Epithelial cell of esophagus (primary cell): ENCODE data around the gene NUDCD2.

Source experiments
- DNase-seq: peaks from one replicate; pipeline ENCODE4 v3.0.0; 2010; ENCODE audit warnings: low read depth
- H3K4me3 ChIP-seq: 2 replicates; pipeline ENCODE4 v1.5.1; 2011; ENCODE audit warnings: mild to moderate bottlenecking, low read length, control low read depth
- CTCF ChIP-seq: IDR thresholded peaks from 2 replicates; pipeline ENCODE4 v1.5.1; 2011; ENCODE audit warnings: low read depth, mild to moderate bottlenecking, low read length, control low read depth, inconsistent platforms; ENCODE audit not compliant: insufficient read depth; ENCODE audit errors: missing control alignments

Gene NUDCD2

DNA sequence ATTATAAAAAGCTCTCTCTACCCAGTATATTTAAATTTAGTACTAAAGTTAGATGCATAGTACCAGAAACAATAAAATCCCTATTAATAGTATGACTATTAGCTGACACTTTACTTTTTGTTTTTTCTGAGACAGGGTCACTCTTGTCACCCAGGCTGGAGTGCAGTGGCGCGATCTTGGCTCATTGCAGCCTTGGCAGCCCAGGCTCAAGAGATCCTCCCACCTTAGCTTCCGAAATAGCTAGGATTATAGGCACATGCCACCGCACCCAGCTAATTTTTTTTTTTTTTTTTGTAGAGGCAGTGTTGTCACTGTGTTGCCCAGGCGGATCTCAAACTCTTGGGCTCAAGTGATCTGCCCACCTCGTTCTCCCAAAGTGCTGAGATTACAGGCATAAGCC is 14.6 kb downstream of the NUDCD2 start:
- no peak overlapping the region for H3K4me3 ChIP-seq
- no peak for DNase-seq
- no peak for TF ChIP-seq CTCF

GRCh38 chr5:163444526-163444925 is 15.4 kb downstream of the NUDCD2 start:
- TF ChIP-seq CTCF = no peak
- no peak for DNase-seq
- H3K4me3 ChIP-seq = no peak overlapping the region

- TF ChIP-seq CTCF = no peak
- DNase-seq = no peak
- no peak overlapping the region for H3K4me3 ChIP-seq
Observed at GRCh38 chr5:163440954-163441353, 18.9 kb downstream of the NUDCD2 start.

DNA sequence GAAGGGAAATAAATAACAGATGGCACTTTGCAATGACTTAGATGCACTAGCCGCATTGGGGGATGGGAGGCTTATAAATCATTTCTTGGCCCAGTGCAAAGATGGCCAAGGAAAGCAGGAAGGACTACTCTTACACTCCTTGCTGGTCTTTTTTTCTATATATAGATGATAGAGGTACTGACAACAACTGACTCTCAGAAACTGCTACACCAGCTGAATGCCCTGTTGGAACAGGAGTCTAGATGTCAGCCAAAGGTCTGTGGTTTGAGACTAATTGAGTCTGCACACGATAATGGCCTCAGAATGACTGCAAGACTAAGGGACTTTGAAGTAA is 20.8 kb downstream of the NUDCD2 start:
- no peak for TF ChIP-seq CTCF
- H3K4me3 ChIP-seq = peak overlapping the region; percentile 97
- DNase-seq = no peak

- H3K4me3 ChIP-seq = peak within 1 kb of the TSS; percentile 97
- peak; percentile 98 for DNase-seq
- TF ChIP-seq CTCF = no peak
Observed at GRCh38 chr5:163437309-163438182, 22.4 kb downstream of the NUDCD2 start, which contains the start of gene CCNG1. Gene CCNG1 (plus strand): TSS chr5:163437595. CDS start chr5:163439257, 1,662 bp downstream.

DNA sequence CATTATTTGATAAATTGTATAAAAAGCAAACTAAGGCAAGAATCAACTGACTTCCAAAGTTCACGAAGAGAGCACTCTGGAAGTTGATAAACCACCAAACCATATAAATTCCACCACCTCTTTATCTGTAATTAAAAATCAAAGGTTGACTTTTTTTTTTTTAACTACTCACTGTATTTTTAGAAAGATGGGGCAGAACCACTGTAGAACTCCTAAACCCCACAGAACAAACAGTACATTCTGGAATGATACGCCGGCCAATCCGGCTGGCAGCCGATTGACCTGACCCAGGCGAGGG is 22.9 kb downstream of the NUDCD2 start:
- no peak for DNase-seq
- H3K4me3 ChIP-seq = peak overlapping the region; percentile 97
- TF ChIP-seq CTCF = no peak

GRCh38 chr5:163436515-163436914 is 23.4 kb downstream of the NUDCD2 start:
- DNase-seq = no peak
- TF ChIP-seq CTCF = no peak
- peak overlapping the region; percentile 97 for H3K4me3 ChIP-seq
